Gastroesophageal sphincter (tissue), 4 donors: ENCODE results near the gene CNTN5. TPM values are rescaled to one million over a fixed set of nuclear protein-coding genes. Genes with fewer than 3 reads are reported as not detected.

Source experiments
- ATAC-seq: fragments of 150-250 bp; one replicate; pipeline ENCODE4 v1.9.1; 2016; ENCODE audit warnings: mild to moderate bottlenecking, moderate library complexity
- H3K27ac ChIP-seq, 4 donors: fragments of 200-600 bp; sonication (generic) in 3 of 4; 1 replicate in 3 of 4; 2 replicates in 1 of 4; pipeline ENCODE4 v1.5.1; 2016 to 2019
- H3K27me3 ChIP-seq: fragments of 200-600 bp; sonication (generic); one replicate; pipeline ENCODE4 v1.5.1; 2019
- H3K36me3 ChIP-seq, 2 donors: fragments of 200-600 bp; sonication (generic); one replicate each; pipeline ENCODE4 v1.5.1; 2019; ENCODE audit warnings: control low read depth in 1 of 2
- H3K4me1 ChIP-seq, 3 donors: fragments of 200-600 bp; sonication (generic); 1 replicate in 2 of 3; 2 replicates in 1 of 3; pipeline ENCODE4 v1.5.1; 2016 to 2019; ENCODE audit warnings: control low read depth in 2 of 3
- H3K4me3 ChIP-seq, 2 donors: fragments of 200-600 bp; sonication (generic); one replicate each; pipeline ENCODE4 v1.5.1; 2019; ENCODE audit warnings: mild to moderate bottlenecking in 1 of 2, moderate library complexity in 1 of 2
- H3K9me3 ChIP-seq, 3 donors: fragments of 200-600 bp; sonication (generic); one replicate each; pipeline ENCODE4 v1.5.1; 2017 to 2019; ENCODE audit warnings: control low read depth in 2 of 3
- EP300 ChIP-seq: sonication (generic); formaldehyde crosslinking; IDR thresholded peaks from one replicate; pipeline ENCODE4 v1.6.1; 2017; ENCODE audit warnings: antibody characterized with exemption, mild to moderate bottlenecking
- POLR2A ChIP-seq, 2 donors: fragments of 450-650 bp; IDR thresholded peaks; one replicate each; pipeline ENCODE4 v1.6.1; 2017; ENCODE audit warnings: antibody characterized with exemption in 2 of 2, mild to moderate bottlenecking in 2 of 2, moderate library complexity in 1 of 2
- POLR2AphosphoS5 ChIP-seq: sonication (generic); formaldehyde crosslinking; IDR thresholded peaks from one replicate; pipeline ENCODE4 v1.6.1; 2017; ENCODE audit warnings: antibody characterized with exemption
- WGBS, 2 donors: methylation state at CpG; one replicate each; pipeline ENCODE4 v1.1.5; 2018; ENCODE audit warnings: low coverage in 1 of 2; 5-methylcytosine and 5-hydroxymethylcytosine counted together
- total RNA-seq, 4 donors: library from RNA; depleted of rRNA; stranded (reverse); fragments of >200 nt; gene quantifications; one replicate each; pipeline ENCODE4 v1.1.0, GENCODE V29; 2016
- TF ChIP-seq, protein P1 (sequence below), 4 experiments: fragments of 200-600 bp in 2 of 4; fragments of 450-650 bp in 2 of 4; sonication (generic) in 1 of 4; IDR thresholded peaks; one replicate each; pipeline ENCODE4 v1.5.1; 2017 to 2019; ENCODE audit warnings: antibody characterized with exemption in 4 of 4, mild to moderate bottlenecking in 2 of 4, moderate library complexity in 2 of 4

Gene CNTN5
- total RNA-seq, 4 donors from 2014 or later: 0.16 TPM; not detected in 3

DNA sequence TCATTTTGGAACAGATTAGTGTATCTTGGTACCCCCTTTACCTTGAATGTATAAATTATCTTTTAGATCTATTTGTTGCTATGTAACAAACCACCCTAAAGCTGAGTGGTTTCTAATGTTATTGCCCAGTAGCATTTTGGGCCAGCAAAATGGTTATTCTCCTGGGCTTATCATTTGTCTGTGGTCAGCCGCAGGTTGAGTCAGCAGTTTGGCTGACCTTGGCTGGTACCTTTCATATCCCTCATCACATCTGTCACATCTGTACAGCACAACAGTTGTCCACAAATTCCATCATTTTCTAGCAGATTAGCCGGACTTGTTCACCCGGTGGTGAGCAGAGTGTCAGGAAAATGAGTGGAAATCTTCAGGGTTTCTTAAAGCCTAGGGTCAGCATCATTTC is 1077.8 kb downstream of the CNTN5 start:
- 75 to 82% methylated on average over 3 of the region's 3 CpGs for WGBS, 2 donors
- H3K4me1 ChIP-seq: no peaks in the 10 kb centered on the region
- no peaks in the 10 kb centered on the region for H3K36me3 ChIP-seq

DNA sequence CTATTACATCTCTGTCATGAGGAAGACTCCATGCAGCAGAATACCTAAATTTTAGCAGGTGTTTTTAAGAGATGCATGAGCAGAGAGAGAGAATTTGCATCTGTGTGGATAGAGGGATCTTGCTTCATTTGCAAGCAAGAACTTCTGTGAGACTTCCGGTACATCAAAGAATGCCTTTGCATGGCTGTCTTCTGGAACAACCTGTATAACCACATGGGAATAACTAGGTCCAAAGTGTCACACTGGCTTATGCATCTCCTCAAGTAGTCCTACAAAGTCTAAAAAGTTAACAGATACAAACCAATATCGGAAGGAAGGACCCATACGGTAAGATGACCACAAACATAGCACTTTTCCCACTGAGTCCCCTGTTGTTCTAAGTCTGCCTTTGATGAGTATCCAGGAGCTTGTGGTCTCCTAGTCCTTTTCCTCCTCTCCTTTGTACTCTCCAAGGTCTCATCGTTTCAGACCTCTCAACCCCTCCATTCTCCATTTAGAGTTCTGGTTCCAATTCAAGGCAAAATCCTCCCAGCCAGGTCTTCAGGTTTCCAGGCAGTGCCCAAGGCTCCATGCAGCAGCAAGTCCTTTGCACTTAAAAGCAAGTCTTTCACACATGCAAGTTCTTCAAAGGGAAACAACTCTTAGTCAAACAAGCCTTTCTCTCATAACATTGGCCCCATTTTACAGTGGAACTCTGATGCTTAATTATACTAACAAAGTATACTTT is 1084.7 kb downstream of the CNTN5 start:
- no peaks in the 10 kb centered on the region for H3K27me3 ChIP-seq
- no peaks in the 10 kb centered on the region for H3K9me3 ChIP-seq
- no peak overlapping the region for H3K27ac ChIP-seq
- no peaks in the 10 kb centered on the region for H3K36me3 ChIP-seq
- 69 to 86% methylated on average over 3 to 4 of the region's 4 CpGs for WGBS, 2 donors
- no peak for TF ChIP-seq POLR2AphosphoS5
- TF ChIP-seq, protein P1, sequence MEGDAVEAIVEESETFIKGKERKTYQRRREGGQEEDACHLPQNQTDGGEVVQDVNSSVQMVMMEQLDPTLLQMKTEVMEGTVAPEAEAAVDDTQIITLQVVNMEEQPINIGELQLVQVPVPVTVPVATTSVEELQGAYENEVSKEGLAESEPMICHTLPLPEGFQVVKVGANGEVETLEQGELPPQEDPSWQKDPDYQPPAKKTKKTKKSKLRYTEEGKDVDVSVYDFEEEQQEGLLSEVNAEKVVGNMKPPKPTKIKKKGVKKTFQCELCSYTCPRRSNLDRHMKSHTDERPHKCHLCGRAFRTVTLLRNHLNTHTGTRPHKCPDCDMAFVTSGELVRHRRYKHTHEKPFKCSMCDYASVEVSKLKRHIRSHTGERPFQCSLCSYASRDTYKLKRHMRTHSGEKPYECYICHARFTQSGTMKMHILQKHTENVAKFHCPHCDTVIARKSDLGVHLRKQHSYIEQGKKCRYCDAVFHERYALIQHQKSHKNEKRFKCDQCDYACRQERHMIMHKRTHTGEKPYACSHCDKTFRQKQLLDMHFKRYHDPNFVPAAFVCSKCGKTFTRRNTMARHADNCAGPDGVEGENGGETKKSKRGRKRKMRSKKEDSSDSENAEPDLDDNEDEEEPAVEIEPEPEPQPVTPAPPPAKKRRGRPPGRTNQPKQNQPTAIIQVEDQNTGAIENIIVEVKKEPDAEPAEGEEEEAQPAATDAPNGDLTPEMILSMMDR (IDR thresholded peaks at IDR 0.05): no peak
- no peak for TF ChIP-seq EP300
- TF ChIP-seq POLR2A (IDR thresholded peaks at IDR 0.05): no peak
- no peaks in the 10 kb centered on the region for H3K4me1 ChIP-seq
- ATAC-seq: no peak
- no peak overlapping the region for H3K4me3 ChIP-seq

More for the DNA sequence above, 1077.8 kb downstream of the CNTN5 start:
- Histone ChIP-seq H3K27ac (no peak overlapping the region), H3K27me3 (no peaks in the 10 kb centered on the region), H3K4me3 (no peak overlapping the region), H3K9me3 (no peaks in the 10 kb centered on the region)
- TF ChIP-seq, protein P1 (IDR thresholded peaks at IDR 0.05): no peak
- TF ChIP-seq EP300: no peak
- no peak for TF ChIP-seq POLR2A (IDR thresholded peaks at IDR 0.05)
- no peak for TF ChIP-seq POLR2AphosphoS5
- no peak for ATAC-seq

DNA sequence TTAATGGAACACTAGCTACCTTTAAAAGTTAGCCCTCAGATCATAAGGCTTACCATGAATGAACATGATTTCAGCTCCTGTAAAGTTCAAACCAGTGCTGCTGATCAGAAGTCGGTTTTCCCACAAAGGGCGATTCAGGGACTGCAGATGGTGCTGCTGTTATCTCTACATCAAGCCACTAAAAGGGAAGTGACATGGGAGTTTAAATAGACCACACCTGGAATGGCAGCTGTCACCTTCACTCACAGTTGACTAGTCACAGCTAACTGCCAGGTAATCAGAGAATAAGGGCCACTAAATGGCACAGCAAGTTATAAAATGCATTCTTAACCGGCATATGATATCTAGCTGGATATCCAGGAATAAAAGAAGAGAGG is 1085.2 kb downstream of the CNTN5 start:
- Histone ChIP-seq H3K4me1 (no peaks in the 10 kb centered on the region), H3K9me3 (no peaks in the 10 kb centered on the region), H3K27ac (no peak overlapping the region), H3K27me3 (no peaks in the 10 kb centered on the region), H3K4me3 (no peak overlapping the region), H3K36me3 (no peaks in the 10 kb centered on the region)
- 61 to 75% methylated on average over 2 of the region's 3 CpGs for WGBS, 2 donors
- no peak for TF ChIP-seq POLR2A (IDR thresholded peaks at IDR 0.05)
- TF ChIP-seq POLR2AphosphoS5: no peak
- no peak for TF ChIP-seq EP300
- TF ChIP-seq, protein P1 (IDR thresholded peaks at IDR 0.05): no peak
- no peak for ATAC-seq

DNA sequence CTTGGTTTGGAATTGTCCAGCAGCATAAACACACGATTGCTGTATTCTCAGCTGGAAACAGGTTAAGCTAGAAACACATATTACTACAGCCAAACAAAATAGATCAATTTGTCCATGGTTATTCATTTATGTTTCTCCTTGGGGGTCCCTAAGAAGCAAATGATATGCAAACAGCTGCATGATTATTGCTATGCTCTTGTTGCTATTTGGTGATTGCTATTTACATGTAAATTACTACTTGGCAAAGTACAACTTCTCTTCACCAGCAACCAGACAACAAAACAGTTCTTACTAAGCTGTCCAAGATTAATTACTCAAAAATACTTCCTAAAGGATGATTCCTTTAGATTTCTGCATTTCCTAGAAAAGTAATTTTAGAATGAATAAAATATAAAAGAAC is 1098.4 kb downstream of the CNTN5 start:
- Histone ChIP-seq H3K4me3 (no peak overlapping the region), H3K27ac (no peak overlapping the region), H3K36me3 (no peaks in the 10 kb centered on the region), H3K4me1 (no peaks in the 10 kb centered on the region), H3K9me3 (no peaks in the 10 kb centered on the region), H3K27me3 (no peaks in the 10 kb centered on the region)
- WGBS, 2 donors: 18 to 75% methylated on average over 1 of the region's 1 CpG
- no peak for TF ChIP-seq POLR2A (IDR thresholded peaks at IDR 0.05)
- TF ChIP-seq POLR2AphosphoS5: no peak
- TF ChIP-seq EP300: no peak
- TF ChIP-seq, protein P1 (IDR thresholded peaks at IDR 0.05): no peak
- ATAC-seq: no peak

DNA sequence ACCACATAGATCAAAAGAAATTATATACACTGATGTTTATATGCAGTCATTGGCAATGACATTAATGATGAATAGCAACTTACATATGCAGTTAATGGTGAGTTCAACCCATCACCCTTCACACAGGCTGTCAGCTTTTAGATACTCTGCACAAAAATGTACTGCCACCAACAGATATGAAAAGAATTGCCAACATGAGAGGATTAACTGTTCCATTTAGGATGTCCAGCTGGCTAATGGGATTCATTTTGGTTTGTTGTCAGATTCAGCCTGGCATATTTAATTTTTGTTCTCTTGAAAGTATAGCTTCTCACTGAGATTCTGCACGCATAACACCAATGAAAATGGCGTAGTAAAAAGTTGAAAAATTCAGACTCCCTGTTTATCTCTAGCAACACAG is 1112.4 kb downstream of the CNTN5 start:
- 93 to 95% methylated on average over 2 of the region's 2 CpGs for WGBS, 2 donors
- no peak for ATAC-seq
- Histone ChIP-seq H3K4me1 (no peaks in the 10 kb centered on the region), H3K9me3 (no peaks in the 10 kb centered on the region), H3K27me3 (no peaks in the 10 kb centered on the region), H3K27ac (no peak overlapping the region), H3K4me3 (no peak overlapping the region), H3K36me3 (no peaks in the 10 kb centered on the region)
- TF ChIP-seq, protein P1 (IDR thresholded peaks at IDR 0.05): no peak
- TF ChIP-seq POLR2AphosphoS5: no peak
- no peak for TF ChIP-seq EP300
- TF ChIP-seq POLR2A (IDR thresholded peaks at IDR 0.05): no peak
